Uterus (tissue), 4 donors: ENCODE data around the gene GPR17. TPM values are rescaled to one million over a fixed set of nuclear protein-coding genes. Genes with fewer than 3 reads are reported as not detected.
A peak's percentile ranks its signal among the peaks of the same experiment; 100 is the strongest.

ENCODE experiments used
- DNase-seq, 2 donors: peaks; one replicate each; pipeline ENCODE4 v3.0.0-alpha.2; 2019 to 2020
- H3K27ac ChIP-seq, 2 donors: fragments of 200-600 bp; sonication (generic); 1 replicate in 1 of 2; 2 replicates in 1 of 2; pipeline ENCODE4 v1.5.1; 2016 to 2018
- H3K27me3 ChIP-seq, 2 donors: fragments of 200-600 bp; sonication (generic); one replicate each; pipeline ENCODE4 v1.5.1; 2018 to 2019; ENCODE audit warnings: control low read depth in 1 of 2
- H3K36me3 ChIP-seq, 2 donors: fragments of 200-600 bp; sonication (generic); one replicate each; pipeline ENCODE4 v1.5.1; 2019; ENCODE audit warnings: control low read depth in 1 of 2
- H3K4me1 ChIP-seq, 2 donors: fragments of 200-600 bp; sonication (generic); one replicate each; pipeline ENCODE4 v1.5.1; 2018 to 2019; ENCODE audit warnings: control low read depth in 1 of 2
- H3K4me3 ChIP-seq, 2 donors: fragments of 200-600 bp; sonication (generic); 1 replicate in 1 of 2; 2 replicates in 1 of 2; pipeline ENCODE4 v1.5.1; 2018 to 2019; ENCODE audit warnings: mild to moderate bottlenecking in 1 of 2
- H3K9me3 ChIP-seq, 2 donors: fragments of 200-600 bp; sonication (generic); one replicate each; pipeline ENCODE4 v1.5.1; 2019; ENCODE audit warnings: control low read depth in 1 of 2
- POLR2A ChIP-seq, 2 donors: fragments of 450-650 bp; IDR thresholded peaks; one replicate each; pipeline ENCODE4 v1.6.1; 2016; ENCODE audit warnings: antibody characterized with exemption in 2 of 2, mild to moderate bottlenecking in 1 of 2, moderate library complexity in 1 of 2
- intact Hi-C: fragments of 100-400 bp; cut with DNase I; formaldehyde crosslinking; loops from one replicate; pipeline ENCODE4 v1.15.1; 2023; ENCODE audit warnings: low total_unique reads
- total RNA-seq, 4 donors: library from RNA; depleted of rRNA in 3 of 4; stranded (reverse); fragments of >200 nt in 3 of 4; gene quantifications; one replicate each; pipeline versions ENCODE4 v1.1.0 to v1.2.4, GENCODE V29; 2014 to 2023
- TF ChIP-seq, protein P1 (sequence below), 4 experiments: fragments of 200-600 bp in 2 of 4; fragments of 450-650 bp in 2 of 4; sonication (generic) in 2 of 4; IDR thresholded peaks; one replicate each; pipeline ENCODE4 v1.5.1; 2016 to 2019; ENCODE audit warnings: antibody characterized with exemption in 4 of 4, mild to moderate bottlenecking in 2 of 4, moderate library complexity in 1 of 4
- donor health status: DM: yes; HTN: yes; CAD: no.

GPR17 gene
- total RNA-seq, 4 donors from 2014 or later, result 0.41 TPM; not detected in 3

GRCh38 chr2:127654084-127654837 is 8.3 kb downstream of the GPR17 start:
- H3K9me3 ChIP-seq, result no peaks in the 10 kb centered on the region
- H3K27ac ChIP-seq, result peak overlapping the region; percentile 20 to 45
- no peaks in the 10 kb centered on the region for H3K36me3 ChIP-seq
- intact Hi-C loops, result no loop called here
- no peak for TF ChIP-seq POLR2A (IDR thresholded peaks at IDR 0.05)
- TF ChIP-seq, protein P1, sequence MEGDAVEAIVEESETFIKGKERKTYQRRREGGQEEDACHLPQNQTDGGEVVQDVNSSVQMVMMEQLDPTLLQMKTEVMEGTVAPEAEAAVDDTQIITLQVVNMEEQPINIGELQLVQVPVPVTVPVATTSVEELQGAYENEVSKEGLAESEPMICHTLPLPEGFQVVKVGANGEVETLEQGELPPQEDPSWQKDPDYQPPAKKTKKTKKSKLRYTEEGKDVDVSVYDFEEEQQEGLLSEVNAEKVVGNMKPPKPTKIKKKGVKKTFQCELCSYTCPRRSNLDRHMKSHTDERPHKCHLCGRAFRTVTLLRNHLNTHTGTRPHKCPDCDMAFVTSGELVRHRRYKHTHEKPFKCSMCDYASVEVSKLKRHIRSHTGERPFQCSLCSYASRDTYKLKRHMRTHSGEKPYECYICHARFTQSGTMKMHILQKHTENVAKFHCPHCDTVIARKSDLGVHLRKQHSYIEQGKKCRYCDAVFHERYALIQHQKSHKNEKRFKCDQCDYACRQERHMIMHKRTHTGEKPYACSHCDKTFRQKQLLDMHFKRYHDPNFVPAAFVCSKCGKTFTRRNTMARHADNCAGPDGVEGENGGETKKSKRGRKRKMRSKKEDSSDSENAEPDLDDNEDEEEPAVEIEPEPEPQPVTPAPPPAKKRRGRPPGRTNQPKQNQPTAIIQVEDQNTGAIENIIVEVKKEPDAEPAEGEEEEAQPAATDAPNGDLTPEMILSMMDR (IDR thresholded peaks at IDR 0.05), result no peak
- H3K27me3 ChIP-seq, result no peaks in the 10 kb centered on the region
- peaks cover 0 to 30% of the 10 kb centered on the region in 2 donors for H3K4me1 ChIP-seq
- DNase-seq, result no peak
- H3K4me3 ChIP-seq, result no peak overlapping the region

DNA sequence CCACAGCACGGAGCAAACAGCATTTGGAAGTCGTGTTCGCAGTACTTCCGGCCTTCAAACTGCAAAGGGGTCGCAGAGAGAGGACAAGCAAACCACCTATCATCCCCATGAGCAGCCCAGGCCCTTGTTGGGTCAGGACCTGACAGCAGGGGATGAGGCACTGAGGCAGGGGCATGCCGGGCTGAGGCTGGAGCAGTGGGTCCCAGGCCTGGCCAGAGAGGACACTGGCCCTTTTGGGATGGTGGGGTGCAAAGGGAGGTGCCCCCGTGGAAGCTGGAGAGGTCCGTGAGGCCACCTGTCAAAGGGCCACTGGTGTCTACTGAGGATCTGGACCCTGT is 8.9 kb downstream of the GPR17 start:
- intact Hi-C loops, result no loop called here
- no peak for DNase-seq
- H3K9me3 ChIP-seq, result no peaks in the 10 kb centered on the region
- H3K27ac ChIP-seq, result peak overlapping the region; percentile 44 to 45
- no peaks in the 10 kb centered on the region for H3K36me3 ChIP-seq
- TF ChIP-seq, protein P1 (IDR thresholded peaks at IDR 0.05), result no peak
- TF ChIP-seq POLR2A (IDR thresholded peaks at IDR 0.05), result no peak
- H3K4me3 ChIP-seq, result no peak overlapping the region
- peaks cover 0 to 28% of the 10 kb centered on the region in 2 donors for H3K4me1 ChIP-seq
- H3K27me3 ChIP-seq, result no peaks in the 10 kb centered on the region

GRCh38 chr2:127655209-127656073 is 9.5 kb downstream of the GPR17 start:
- Histone ChIP-seq H3K27ac (peak overlapping the region; percentile 44 to 45), H3K4me1 (peaks cover 0 to 28% of the 10 kb centered on the region in 2 donors)
- TF ChIP-seq, protein P1 (IDR thresholded peaks at IDR 0.05), result no peak
- no peak for TF ChIP-seq POLR2A (IDR thresholded peaks at IDR 0.05)

GRCh38 chr2:127656569-127657231 is 10.7 kb downstream of the GPR17 start:
- H3K27ac ChIP-seq, result peak overlapping the region; percentile 44 to 55
- intact Hi-C loops, result no loop called here

More at GRCh38 chr2:127655209-127656073, 9.5 kb downstream of the GPR17 start:
- H3K27me3 ChIP-seq, result no peaks in the 10 kb centered on the region
- H3K9me3 ChIP-seq, result no peaks in the 10 kb centered on the region
- intact Hi-C loops, result no loop called here
- DNase-seq, result no peak
- H3K36me3 ChIP-seq, result no peaks in the 10 kb centered on the region
- no peak overlapping the region for H3K4me3 ChIP-seq

More at GRCh38 chr2:127656569-127657231, 10.7 kb downstream of the GPR17 start:
- Histone ChIP-seq H3K9me3 (no peaks in the 10 kb centered on the region), H3K4me1 (peaks cover 0 to 38% of the 10 kb centered on the region in 2 donors), H3K4me3 (no peak overlapping the region), H3K27me3 (no peaks in the 10 kb centered on the region), H3K36me3 (no peaks in the 10 kb centered on the region)
- no peak for TF ChIP-seq POLR2A (IDR thresholded peaks at IDR 0.05)
- TF ChIP-seq, protein P1 (IDR thresholded peaks at IDR 0.05), result no peak
- DNase-seq, result no peak
